Measurements from ENCODE around the gene KCNK15.
"Not testable (repeated sequence)": the region's sequence is repeated elsewhere in the genome, so short reads cannot be mapped to it uniquely, and the experiment has no call there.

The KCNK15 gene

DNA sequence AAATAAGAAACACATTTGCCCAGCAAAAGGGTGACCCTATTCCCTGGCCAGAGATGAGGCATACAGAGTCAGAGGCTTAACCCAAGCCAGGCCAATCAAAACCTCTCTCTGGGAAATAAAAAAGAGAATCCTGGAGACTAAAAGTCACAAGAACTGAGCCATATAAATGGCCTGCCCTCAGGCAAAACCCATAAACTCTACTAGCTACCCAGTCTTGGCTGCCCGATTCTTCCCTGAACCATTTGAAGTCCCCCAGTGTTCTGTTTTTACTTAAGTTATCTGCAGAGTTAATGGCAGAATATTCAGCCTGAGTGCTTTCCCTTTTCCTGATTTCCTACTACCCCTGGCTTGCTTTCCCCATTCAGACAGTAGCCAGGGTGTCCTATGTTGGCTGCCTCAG lies 13.9 kb downstream of the KCNK15 start:
- DNase-seq: no peak

DNA sequence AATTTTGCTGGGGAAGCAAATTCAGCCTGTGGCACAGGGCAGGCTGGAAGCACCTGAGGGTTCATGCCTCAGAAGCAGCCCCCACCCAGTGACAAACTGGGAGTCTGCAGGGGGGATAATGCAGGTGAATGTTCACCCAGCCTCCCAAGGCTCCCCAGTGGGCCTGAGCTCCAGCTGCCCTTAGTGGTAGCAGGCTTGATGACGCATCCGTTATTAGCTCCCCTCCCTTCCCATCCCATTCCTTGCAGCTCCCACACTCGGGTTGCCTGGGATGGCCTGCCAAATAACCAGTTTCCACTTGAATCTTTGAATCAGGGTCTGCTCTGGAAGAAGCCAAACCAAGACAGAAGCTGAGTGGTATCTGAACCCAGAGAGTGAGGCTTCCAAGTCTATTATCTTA lies 15.8 kb downstream of the KCNK15 start:
- no peak for DNase-seq

DNA sequence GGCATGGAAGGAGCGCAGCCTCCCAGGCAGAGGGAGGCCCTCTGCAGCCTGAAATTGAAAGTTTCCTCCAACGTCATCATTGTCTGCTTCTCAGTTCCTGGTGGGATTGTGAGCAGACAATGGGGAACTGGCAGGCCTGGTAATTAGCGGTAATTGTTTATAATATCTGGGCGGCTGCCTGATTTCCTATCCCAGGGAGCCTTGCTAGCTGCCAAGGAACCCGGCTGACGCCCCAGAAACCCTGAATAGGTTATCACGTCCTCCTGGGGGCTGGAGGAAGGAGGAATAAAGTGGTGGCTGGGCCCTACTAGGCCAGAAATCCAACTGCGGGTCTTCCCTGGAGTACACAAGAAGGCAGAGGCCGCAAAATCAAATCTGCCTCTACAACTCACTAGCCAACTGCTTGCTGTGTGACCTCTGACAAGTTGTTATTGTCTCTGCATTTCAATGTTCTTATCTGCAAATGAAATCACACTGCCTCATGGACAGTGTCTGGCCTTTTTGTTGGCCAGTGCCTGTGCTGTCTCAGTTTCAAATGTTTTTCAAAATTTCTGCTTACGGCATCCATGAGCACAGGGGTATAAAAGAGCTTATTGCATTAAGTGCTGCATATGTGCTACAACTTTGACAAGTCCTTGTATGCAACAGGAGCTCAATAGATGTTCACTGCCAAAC lies 16.9 kb downstream of the KCNK15 start:
- no peak for DNase-seq

DNA sequence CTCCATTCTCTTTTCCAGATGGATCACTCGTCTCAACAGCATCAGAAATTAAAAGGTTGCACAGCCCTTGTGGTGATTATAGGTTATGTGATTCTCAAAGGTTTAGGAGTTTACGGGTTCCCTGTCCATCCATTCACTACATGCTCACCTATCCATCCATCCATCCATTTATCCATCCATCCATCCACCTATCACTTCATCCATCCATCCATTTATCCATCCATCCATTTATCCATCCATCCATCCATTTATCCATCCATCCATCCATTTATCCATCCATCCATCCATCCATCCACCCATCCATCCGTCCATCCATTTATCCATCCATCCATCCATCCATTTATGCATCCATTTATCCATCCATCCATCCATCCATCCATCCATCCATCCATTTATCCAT lies 18.1 kb downstream of the KCNK15 start:
- not testable (repeated sequence) for DNase-seq

DNA sequence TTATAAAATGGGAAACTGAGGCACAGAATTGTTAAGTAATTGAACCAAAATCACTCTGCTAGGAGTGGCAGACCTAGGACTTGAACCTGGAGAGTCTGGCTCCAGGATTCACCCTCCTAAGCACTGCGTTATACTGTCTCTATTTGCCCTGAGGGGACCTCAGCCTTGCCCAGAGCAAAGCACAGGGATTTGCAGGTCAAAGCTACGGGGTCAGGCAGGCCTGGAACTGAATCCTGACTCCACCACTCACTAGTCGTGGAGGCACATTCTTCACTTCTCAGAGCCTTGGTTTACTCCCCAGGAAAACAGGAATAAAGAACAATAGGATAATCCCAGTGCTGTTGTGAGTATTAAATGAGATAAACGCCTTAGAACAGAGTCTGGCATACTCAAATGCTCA lies 19.4 kb downstream of the KCNK15 start:
- DNase-seq: no peak

DNA sequence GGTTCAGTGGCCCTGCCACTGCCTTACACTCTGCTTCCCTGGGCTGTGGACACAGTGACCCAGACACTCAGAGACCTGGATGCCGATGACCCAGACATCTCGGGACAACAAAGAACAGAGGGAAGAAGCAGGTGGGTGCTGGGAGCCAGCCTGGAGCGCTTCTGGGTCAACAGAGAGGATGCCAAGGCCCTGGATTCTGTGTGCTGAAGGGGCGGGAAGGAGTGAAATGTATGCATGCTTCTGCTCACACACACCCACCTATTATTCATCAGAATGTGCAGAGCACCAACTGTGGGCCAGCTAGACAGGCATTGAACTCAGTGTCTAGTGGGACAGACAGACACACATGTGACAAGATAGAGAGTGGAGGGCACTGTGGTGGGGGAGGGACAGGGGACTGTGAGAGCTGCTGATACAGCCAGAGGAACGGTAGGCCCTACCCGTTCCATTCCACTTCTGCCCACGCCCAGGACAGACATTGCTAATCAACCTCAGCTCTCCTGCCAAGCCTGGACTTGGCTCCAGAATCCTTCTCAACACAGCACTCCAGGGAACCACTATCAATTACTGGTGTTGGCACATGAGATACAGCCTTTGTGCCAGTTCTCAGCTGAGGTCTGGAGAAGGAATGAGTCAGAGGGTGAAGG lies 20.2 kb downstream of the KCNK15 start:
- no peak for DNase-seq

DNA sequence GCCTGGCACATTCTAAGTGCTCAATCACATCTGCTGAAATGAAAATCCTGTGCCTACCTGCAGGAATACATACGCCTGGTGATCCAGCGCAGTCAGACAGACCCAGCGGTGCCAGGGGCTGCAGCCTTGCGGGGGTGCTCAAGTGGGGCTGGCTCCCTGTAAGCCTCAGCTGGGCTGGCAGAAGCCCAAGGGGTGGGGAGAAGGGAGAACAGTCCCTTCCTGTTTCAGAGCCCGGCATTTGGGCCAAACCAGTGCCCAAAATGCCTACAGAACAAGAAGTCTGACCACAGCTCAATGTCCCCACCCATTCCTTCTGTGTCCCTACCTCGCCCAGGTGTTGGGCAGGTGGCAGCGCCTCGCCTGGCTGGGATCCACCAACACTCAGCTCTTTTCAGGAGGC lies 22.6 kb downstream of the KCNK15 start:
- DNase-seq: no peak

DNA sequence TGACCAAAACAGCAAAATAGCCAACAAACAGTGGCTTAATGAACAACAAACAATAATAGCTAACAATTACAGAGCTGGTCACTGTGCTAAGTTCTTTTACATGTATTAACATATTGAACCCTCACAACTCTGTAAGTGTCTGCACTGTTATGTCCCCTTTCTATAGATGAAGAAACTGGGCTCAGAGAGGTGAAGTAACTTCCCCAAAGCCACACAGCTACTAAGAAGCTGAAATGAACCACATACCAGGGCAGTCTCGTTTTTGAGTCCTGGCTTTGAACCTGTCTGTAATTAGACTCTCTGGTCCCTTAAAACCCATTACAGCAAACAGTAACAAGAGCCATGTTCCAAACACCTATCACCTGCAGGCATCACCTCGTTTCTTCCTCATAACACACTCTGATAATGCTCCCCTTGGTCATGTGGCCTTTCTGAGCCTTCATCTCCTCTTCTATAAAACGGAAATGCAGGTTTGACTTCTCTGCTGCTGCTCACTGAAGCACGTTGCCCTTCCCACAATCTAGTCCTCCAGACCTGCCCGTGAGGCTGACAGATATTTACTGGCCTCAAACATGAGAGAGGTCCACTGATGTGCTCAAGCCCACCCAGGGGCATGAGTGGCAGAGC lies 23.3 kb downstream of the KCNK15 start:
- no peak for DNase-seq

DNA sequence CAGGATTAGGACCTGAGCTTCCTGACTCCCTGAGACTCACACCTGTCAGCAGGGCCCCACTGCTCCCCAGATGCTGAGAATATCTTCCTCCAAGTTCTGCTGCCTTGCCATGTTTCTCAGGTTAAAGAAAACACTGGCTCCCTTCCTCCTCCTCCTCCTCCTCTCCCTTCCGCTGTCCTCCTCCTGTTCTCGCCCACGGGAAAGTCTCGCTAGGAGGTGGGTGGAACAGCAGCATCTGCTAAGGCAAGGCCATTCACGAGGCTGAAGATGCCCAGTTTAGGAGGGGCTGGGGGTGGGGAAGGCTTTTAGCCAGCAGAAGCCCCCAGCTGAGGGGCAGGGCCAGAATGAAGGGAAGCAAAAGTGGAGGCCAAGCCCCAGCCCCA lies 23.8 kb downstream of the KCNK15 start:
- DNase-seq: no peak

DNA sequence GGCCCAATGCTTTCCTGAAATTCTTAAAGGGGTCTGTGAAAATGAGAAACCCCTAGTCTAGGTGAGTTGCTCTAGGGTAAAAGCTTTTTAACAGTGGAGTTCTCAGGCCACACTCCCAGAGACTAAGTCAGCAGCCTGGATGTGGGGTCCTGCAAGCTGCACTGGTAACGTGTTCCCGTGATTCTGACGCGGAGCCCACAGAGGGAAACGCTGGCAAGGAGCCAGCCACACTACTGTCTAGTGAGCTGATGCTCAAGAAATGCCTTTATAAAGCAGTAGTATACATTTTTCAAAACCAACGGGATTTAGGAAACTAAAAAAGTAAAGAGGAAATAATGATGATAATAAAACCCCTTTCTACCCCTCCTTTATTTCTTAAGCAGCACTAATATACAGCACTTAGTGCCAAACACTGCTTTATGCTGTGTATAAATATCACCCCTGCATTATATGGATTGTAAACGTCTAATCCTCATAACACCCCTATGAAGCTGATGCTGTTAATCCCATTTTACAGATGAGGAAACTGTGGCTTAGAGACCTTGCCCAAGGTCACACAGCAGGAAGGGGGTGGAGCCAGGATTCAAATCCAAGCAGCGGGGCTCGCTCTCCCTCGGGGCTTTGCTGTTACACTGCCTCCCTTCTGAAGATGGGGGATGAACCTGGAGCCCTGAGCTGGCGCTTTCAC lies 25.0 kb downstream of the KCNK15 start:
- DNase-seq: no peak

DNA sequence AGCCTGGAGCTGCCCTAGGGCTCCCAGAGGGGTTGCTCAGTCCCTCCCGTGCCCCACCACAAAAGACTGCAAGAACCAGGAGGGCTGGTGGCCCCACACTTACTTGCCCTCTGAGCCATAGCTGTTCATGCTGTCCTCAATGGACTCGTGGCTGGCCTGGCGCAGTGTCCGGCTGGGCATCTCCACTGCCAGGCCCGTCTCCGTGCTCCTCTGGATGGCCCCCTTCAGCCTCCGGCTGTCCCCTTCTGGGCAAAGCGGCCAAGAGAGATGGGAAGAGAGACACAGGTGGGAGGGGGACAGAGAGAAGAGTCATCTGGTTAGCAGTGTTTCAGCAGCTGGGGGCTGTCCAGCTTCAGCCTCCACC lies 25.5 kb downstream of the KCNK15 start:
- DNase-seq: no peak

DNA sequence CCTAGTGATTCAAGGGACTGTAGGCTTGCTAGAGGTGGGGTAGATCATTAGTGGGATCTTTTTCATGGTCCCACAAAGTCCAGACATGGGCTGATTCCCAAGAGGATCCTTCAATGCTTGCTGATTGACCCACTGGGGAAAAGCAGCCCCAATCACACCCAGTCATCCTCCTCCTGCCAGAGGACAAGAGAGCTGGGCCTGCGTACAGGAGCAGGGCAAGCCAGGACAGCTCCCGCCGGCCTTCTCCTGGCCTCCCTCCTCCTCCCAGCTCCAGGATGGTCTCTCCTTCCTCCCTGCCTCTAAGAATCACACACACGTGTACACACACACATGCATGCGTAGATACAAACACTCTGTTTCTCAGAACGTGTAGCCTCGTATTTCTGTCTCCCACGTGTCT lies 27.0 kb downstream of the KCNK15 start:
- DNase-seq: no peak

DNA sequence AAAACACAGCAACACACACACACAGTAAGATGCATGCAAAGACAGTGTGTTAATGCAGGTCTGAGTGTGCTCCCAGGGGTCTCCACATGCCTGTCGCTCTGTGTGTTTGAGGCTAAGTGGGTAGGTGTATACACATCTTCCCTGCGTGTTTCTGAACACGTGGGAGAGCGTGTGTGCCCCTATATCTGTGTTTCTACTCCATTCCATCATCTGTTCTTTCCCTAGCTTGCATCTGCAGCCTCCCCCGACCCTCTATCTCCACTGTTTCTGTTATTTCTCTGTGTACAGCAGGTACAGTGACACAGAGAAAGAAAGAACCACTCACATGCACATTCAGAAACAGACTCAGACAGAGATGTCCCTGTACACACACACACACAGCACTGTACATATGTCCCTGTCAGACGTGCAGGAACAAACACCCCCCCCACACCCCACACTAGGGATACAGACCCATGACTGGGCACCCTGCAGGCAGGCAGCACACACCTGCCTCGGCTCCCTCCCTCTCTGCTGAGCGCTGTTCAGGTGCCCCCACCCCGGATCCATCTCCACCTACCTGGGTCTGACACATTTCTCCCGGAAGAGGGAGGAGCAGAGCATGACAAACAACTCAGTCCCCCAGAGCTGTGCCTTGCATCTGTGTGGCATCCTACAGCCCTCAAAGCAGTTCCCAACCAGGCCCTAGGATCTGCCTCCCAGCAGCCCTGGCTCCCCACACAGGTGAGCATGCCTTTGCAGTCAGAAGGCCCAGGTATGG lies 27.6 kb downstream of the KCNK15 start:
- DNase-seq: no peak

DNA sequence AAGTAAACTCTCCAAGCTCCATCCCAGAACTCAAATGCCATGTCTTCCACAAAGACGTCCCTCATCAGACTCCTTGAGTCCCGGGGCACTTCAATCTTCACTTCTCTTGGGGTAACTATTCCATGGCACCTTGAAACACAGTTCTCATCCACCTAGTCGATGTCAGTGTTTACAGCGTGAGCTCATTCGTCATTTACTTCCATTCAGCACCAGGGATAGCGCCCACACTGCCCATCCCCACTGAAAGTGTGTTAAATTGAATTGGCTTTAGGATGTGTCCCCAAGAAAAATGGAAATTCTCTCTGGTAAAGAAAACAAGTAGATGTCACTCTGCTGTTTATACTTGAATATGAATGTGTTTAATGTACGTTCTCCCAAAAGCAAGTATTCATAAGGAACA lies 31.3 kb downstream of the KCNK15 start:
- no peak for DNase-seq

DNA sequence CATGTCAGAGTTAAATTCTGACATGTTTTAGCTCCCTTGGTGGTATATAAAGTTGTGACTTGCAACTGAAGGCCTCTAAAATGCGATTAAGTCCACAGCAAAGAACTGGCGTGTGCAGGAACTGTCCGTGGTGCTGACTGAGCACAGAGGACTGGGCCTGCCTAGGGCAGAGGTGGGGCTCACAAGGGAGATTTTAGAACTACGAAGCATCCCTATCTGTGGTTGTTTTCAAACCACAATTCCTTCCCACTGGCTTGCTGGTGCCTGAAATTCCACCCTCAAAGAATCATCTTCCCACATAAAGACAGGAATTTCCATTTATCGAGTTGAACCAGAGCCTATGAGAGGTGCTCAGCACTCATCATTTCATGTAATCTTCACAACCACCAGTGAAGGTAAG lies 34.6 kb downstream of the KCNK15 start:
- peak in 1 of 2 experiments; percentile 30 for DNase-seq

DNA sequence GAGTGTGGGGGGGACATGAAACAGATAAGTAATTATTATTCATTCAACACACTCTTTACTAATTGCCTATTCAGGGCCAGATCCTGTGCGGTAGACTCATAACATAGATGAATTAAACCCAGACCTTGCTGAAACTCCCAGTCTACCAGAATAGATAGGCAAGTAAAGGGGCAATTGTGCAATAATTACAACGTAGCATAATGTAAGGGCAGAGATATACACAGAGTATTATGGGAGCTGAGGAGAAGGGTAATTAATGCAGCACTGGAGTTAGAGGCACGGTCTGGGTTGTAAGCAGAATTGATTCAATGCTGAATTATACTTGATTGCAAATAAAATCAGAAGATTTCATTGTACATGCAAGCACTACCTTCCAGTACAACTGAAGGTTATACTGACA lies 35.5 kb downstream of the KCNK15 start:
- DNase-seq: no peak

DNA sequence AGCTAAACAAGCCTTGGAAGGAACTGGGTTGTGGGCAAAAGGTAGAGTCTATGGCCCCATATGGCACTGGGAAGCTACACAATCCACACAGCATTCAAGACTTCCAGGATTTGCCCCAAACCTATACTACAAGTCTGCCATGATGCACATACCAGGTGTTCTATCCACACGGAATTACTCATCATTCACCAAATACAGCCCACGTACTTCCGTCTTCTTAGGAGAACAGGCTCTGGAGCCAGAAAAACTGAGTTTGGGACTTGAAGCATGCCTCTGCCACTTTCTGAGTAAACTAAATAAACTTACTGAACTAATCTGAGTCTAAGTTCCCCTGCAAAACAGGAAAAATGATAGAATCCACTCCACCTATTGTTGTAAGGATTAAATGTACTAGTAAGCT lies 36.1 kb downstream of the KCNK15 start:
- DNase-seq: no peak

DNA sequence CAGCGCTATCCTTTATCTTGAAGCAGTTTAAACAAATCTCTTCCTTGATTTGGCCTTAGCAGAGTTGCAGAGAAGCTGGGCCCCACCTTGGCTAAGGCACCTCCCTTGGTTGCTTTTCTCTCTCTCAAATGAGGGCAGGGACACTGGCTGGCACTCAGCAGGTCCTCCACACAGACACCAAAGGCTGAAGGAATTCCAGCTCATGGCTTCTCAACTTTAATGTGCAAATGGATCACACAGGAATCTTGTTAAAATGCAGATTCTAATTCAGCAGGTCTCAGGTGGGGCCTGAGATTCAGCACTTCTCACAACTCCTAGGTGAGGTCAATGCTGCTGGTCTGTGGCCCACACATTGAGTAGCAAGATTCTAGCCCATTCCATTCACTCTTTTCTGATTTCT lies 39.0 kb downstream of the KCNK15 start:
- no peak for DNase-seq

DNA sequence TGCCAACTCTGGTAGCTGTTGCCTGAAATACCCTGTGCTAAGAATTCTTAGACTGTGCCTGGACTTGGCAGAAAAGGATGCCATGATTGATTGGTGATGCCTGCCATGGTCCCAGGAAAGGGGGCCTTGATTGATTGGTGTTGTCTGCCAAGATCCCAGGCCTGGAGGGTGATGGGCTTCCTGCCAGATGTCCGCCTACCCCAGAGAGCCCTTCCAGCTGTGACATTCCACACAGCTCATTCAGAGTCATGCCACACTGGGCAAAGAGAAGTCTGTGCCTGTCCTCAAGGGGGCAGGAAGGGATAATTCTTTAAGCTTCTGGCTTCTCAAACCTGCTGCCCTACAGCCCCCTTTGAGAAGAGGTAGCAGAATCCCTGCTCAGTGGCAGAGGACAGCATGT lies 40.1 kb downstream of the KCNK15 start:
- no peak for DNase-seq

DNA sequence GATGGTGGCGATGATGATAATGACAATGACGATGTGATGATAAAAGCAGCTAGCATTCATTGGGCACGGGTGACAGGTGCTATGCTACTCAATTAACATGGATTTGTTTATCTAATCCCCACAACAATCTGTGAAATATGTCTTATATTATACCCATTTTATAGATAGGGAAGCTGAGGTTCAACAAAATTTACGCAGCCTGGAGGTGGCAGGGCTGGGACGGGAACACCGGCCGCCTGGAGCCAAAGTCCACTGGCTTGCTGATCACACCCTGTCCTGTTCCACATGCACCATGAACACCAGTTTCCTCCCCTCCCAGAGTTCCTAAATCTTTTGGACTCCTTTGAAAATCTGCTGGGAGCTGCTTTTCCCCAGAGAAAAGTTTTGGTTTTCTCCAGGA lies 41.6 kb downstream of the KCNK15 start:
- DNase-seq: no peak

DNA sequence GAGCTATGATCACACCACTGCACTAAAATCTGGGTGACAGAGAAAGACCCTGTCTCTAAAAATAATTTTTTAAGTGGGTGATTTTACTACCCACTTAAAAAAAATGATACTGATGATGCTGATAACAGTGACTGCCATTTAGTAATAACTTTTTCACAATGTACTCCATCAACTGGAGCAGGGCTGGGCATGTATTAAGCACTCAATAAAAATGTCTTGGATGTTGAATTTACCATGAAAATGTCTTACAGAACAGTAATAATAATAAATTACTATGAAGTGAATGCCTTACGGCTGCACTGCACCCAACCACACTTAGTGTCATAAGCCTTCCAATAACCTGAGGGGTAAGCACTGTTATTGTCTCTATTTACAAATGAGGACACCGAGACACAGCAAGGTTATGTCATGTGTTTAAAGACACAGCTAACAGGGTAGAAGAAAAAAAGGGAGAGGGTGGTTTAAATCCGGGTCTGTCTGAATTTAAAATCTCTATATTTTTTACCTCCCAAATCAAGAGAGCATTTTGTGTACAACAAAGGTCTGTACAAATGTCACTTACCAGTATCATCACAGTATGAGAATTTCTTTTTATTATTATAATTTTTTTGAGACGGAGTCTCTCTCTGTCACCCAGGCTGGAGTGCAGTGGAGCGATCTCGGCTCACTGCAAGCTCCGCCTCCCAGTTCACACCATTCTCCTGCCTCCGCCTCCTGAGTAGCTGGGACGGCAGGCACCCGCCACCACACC lies 43.2 kb downstream of the KCNK15 start:
- DNase-seq: no peak

DNA sequence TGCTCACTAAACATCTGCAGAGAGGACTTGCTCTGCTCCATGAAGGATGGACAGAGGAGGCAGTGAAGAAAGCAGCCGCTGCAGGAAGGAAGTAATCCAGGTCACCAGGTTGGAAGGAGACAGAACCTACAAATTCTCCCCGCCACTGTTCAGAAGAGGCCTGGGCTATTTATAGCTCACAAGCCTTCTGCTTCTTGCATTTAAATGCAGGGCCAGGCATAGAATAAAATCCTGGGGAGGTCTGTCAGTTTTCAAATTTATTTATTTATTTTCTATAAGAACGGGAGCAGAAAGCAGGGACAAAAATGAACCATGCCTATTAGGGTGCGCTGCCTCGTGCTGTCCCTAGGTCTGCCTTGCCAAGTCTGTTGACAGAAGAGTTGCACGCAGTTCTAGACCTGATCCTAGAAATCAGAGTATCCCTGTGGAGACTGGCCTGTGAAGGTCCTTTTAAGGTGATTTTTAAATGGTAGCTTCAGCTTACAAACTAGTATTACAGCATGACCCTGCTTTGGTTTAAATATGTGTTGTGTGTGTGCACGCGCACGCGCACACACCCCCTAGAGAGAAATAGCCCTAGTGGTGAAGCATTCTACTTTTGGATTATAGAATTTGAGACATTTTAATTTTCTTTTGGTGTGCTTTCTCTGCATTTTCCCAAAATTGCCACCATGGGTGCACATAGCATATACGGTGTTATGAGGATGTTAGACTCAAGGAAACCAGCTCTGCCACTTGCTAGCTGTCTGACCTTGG lies 45.2 kb downstream of the KCNK15 start:
- DNase-seq: no peak

All from stimulated activated CD4-positive, alpha-beta T cell treated with anti-CD3 and anti-CD28 coated beads, Interleukin-4, amount 100 ng/mL, for 4 hours (primary cell).